ENCODE measurements around the gene NAMPT.
"Not testable (repeated sequence)": the region's sequence is repeated elsewhere in the genome, so short reads cannot be mapped to it uniquely, and the experiment has no call there.

NAMPT gene

GRCh38 chr7:106224797-106225196, 60.0 kb downstream of the NAMPT start:
- DNase-seq: no peak

GRCh38 chr7:106223156-106223555, 61.6 kb downstream of the NAMPT start:
- DNase-seq: peak in 1 of 2 experiments; percentile 9

GRCh38 chr7:106222545-106222944, 62.2 kb downstream of the NAMPT start:
- no peak for DNase-seq

- DNase-seq: no peak
These were observed 64.5 kb downstream of the NAMPT start for GRCh38 chr7:106220307-106220706.

GRCh38 chr7:106219170-106219569, 65.6 kb downstream of the NAMPT start:
- no peak for DNase-seq

GRCh38 chr7:106218546-106218945, 66.2 kb downstream of the NAMPT start:
- DNase-seq: no peak

- peak in 1 of 2 experiments; percentile 13 for DNase-seq
These were observed 67.8 kb downstream of the NAMPT start for GRCh38 chr7:106216923-106217542.

- no peak for DNase-seq
These were observed 68.3 kb downstream of the NAMPT start for GRCh38 chr7:106216517-106216922.

- DNase-seq: no peak
These were observed 68.8 kb downstream of the NAMPT start for GRCh38 chr7:106215868-106216516.

- DNase-seq: not testable (repeated sequence)
These were observed 75.8 kb downstream of the NAMPT start for GRCh38 chr7:106208944-106209343.

- DNase-seq: no peak
These were observed 77.8 kb downstream of the NAMPT start for GRCh38 chr7:106206826-106207541.

GRCh38 chr7:106205621-106206222, 79.1 kb downstream of the NAMPT start:
- DNase-seq: no peak

GRCh38 chr7:106203473-106203872, 81.3 kb downstream of the NAMPT start:
- DNase-seq: no peak

- DNase-seq: no peak
These were observed 83.6 kb downstream of the NAMPT start for GRCh38 chr7:106201164-106201563.

- DNase-seq: no peak
These were observed 84.9 kb downstream of the NAMPT start for GRCh38 chr7:106199813-106200364.

GRCh38 chr7:106199024-106199423, 85.8 kb downstream of the NAMPT start:
- no peak for DNase-seq
